Tibial nerve (tissue), 4 donors: ENCODE measurements around the gene NUFIP2. TPM values are rescaled to one million over a fixed set of nuclear protein-coding genes. Genes with fewer than 3 reads are reported as not detected.

Experiments
- DNase-seq, 2 donors: peaks; one replicate each; pipeline ENCODE4 v3.0.0-alpha.2; 2019; ENCODE audit warnings: low spot score in 2 of 2
- H3K27ac ChIP-seq, 4 donors: fragments of 200-600 bp; sonication (generic) in 3 of 4; one replicate each; pipeline ENCODE4 v1.5.1; 2017 to 2019; ENCODE audit warnings: mild to moderate bottlenecking in 1 of 4
- H3K27me3 ChIP-seq, 2 donors: fragments of 200-600 bp; sonication (generic) in 1 of 2; one replicate each; pipeline versions ENCODE4 v1.5.1 to v1.6.0; 2017 to 2019
- H3K36me3 ChIP-seq, 3 donors: fragments of 200-600 bp; sonication (generic); one replicate each; pipeline ENCODE4 v1.5.1; 2018 to 2019
- H3K4me1 ChIP-seq, 4 donors: fragments of 200-600 bp; sonication (generic) in 3 of 4; one replicate each; pipeline ENCODE4 v1.5.1; 2017 to 2019
- H3K4me3 ChIP-seq, 4 donors: fragments of 200-600 bp; sonication (generic) in 3 of 4; one replicate each; pipeline ENCODE4 v1.5.1; 2017 to 2019; ENCODE audit warnings: mild to moderate bottlenecking in 1 of 4, moderate library complexity in 1 of 4
- H3K9me3 ChIP-seq, 4 donors: fragments of 200-600 bp; sonication (generic) in 3 of 4; one replicate each; pipeline ENCODE4 v1.5.1; 2017 to 2019
- CTCF ChIP-seq, 5 experiments: fragments of 200-600 bp in 3 of 5; fragments of 450-650 bp in 2 of 5; sonication (generic) in 3 of 5; IDR thresholded peaks; one replicate each; pipeline ENCODE4 v1.5.1; 2016 to 2019; ENCODE audit warnings: antibody characterized with exemption in 5 of 5, mild to moderate bottlenecking in 3 of 5, moderate library complexity in 2 of 5
- EP300 ChIP-seq, 2 donors: sonication (generic); formaldehyde crosslinking; IDR thresholded peaks; one replicate each; pipeline ENCODE4 v1.6.1; 2017; ENCODE audit warnings: antibody characterized with exemption in 2 of 2, mild to moderate bottlenecking in 1 of 2
- POLR2A ChIP-seq, 2 donors: fragments of 450-650 bp; IDR thresholded peaks; one replicate each; pipeline ENCODE4 v1.6.1; 2017; ENCODE audit warnings: antibody characterized with exemption in 2 of 2, mild to moderate bottlenecking in 2 of 2, moderate library complexity in 2 of 2
- WGBS, 2 donors: methylation state at CpG; one replicate each; pipeline ENCODE4 v1.1.5; 2018; 5-methylcytosine and 5-hydroxymethylcytosine counted together
- total RNA-seq, 4 donors: library from RNA; depleted of rRNA; stranded (reverse); fragments of >200 nt; gene quantifications; one replicate each; pipeline ENCODE4 v1.1.0, GENCODE V29; 2016

NUFIP2 gene
- total RNA-seq, 4 donors from 2014 or later = 29.4 to 35.4 (median 32.4) TPM

- Histone ChIP-seq H3K27ac (no peak overlapping the region), H3K9me3 (no peaks in the 10 kb centered on the region), H3K36me3 (no peaks in the 10 kb centered on the region), H3K27me3 (no peaks in the 10 kb centered on the region), H3K4me1 (no peaks in the 10 kb centered on the region), H3K4me3 (no peak overlapping the region)
- DNase-seq = no peak
- WGBS, 2 donors = 61 to 68% methylated on average over 3 of the region's 3 CpGs
- no peak for TF ChIP-seq EP300 (IDR thresholded peaks at IDR 0.05)
- TF ChIP-seq POLR2A (IDR thresholded peaks at IDR 0.05) = no peak
- no peak for TF ChIP-seq CTCF (IDR thresholded peaks at IDR 0.05)
Observed at GRCh38 chr17:29331075-29331707, 37.2 kb upstream of the NUFIP2 start.

GRCh38 chr17:29327412-29327811 is 33.5 kb upstream of the NUFIP2 start:
- 56 to 67% methylated on average over 5 of the region's 5 CpGs for WGBS, 2 donors
- no peaks in the 10 kb centered on the region for H3K27me3 ChIP-seq
- H3K27ac ChIP-seq = no peak overlapping the region
- TF ChIP-seq POLR2A (IDR thresholded peaks at IDR 0.05) (no peak), EP300 (IDR thresholded peaks at IDR 0.05) (no peak), CTCF (IDR thresholded peaks at IDR 0.05) (no peak)
- no peaks in the 10 kb centered on the region for H3K9me3 ChIP-seq
- H3K4me3 ChIP-seq = no peak overlapping the region
- no peak for DNase-seq
- no peaks in the 10 kb centered on the region for H3K4me1 ChIP-seq
- H3K36me3 ChIP-seq = no peaks in the 10 kb centered on the region

- no peak for TF ChIP-seq EP300 (IDR thresholded peaks at IDR 0.05)
- TF ChIP-seq CTCF (IDR thresholded peaks at IDR 0.05) = no peak
- no peak for TF ChIP-seq POLR2A (IDR thresholded peaks at IDR 0.05)
- no peak for DNase-seq
- H3K9me3 ChIP-seq = no peaks in the 10 kb centered on the region
- no peaks in the 10 kb centered on the region for H3K36me3 ChIP-seq
- H3K4me1 ChIP-seq = no peaks in the 10 kb centered on the region
- WGBS, 2 donors = 88 to 91% methylated on average over 6 of the region's 6 CpGs
- H3K27ac ChIP-seq = no peak overlapping the region
- no peak overlapping the region for H3K4me3 ChIP-seq
- no peaks in the 10 kb centered on the region for H3K27me3 ChIP-seq
Observed at GRCh38 chr17:29326023-29326813, 32.3 kb upstream of the NUFIP2 start.

- Histone ChIP-seq H3K9me3 (no peaks in the 10 kb centered on the region), H3K27me3 (no peaks in the 10 kb centered on the region), H3K27ac (no peak overlapping the region), H3K4me3 (no peak overlapping the region), H3K36me3 (no peaks in the 10 kb centered on the region), H3K4me1 (no peaks in the 10 kb centered on the region)
- DNase-seq = no peak
- 63 to 69% methylated on average over 2 of the region's 2 CpGs for WGBS, 2 donors
- TF ChIP-seq POLR2A (IDR thresholded peaks at IDR 0.05) = no peak
- no peak for TF ChIP-seq EP300 (IDR thresholded peaks at IDR 0.05)
- no peak for TF ChIP-seq CTCF (IDR thresholded peaks at IDR 0.05)
Observed at GRCh38 chr17:29322363-29322762, 28.4 kb upstream of the NUFIP2 start.

GRCh38 chr17:29303386-29303785 is 9.4 kb upstream of the NUFIP2 start:
- Histone ChIP-seq H3K9me3 (no peaks in the 10 kb centered on the region), H3K4me3 (no peak overlapping the region), H3K27me3 (no peaks in the 10 kb centered on the region), H3K27ac (no peak overlapping the region), H3K36me3 (no peaks in the 10 kb centered on the region), H3K4me1 (no peaks in the 10 kb centered on the region)
- WGBS, 2 donors = 77 to 84% methylated on average over 3 of the region's 3 CpGs
- TF ChIP-seq EP300 (IDR thresholded peaks at IDR 0.05) (no peak), POLR2A (IDR thresholded peaks at IDR 0.05) (no peak), CTCF (IDR thresholded peaks at IDR 0.05) (no peak)
- DNase-seq = no peak
